ENCODE data around the gene PDE11A. TPM values are rescaled to one million over a fixed set of nuclear protein-coding genes. Genes with fewer than 3 reads are reported as not detected.

The PDE11A gene
- total and polyA plus RNA-seq, 2 of the 13 experiments (the other 11 are each of a cell fraction or from before 2014, with no cell fraction given): 1.2 to 1.7 TPM

DNA sequence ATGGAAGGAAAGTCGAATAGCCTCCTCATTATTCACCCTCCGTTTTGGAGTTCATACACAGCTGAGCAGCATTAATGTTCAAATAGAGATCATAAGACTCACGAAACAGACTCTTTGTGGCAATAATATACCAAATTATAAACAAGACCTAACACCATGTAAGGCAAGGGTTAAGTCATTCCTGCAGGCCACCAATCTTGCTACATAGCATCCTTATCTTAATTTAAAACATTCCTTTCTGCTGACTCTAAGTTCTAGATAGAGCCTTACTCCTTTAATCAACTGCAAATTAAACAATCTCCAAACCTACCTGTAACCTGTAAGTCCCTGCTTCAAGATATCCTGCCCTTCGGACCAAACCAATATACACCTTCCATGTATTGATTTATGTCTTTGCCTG, 178.0 kb downstream of the PDE11A start:
- intact Hi-C loops (cut with micrococcal nuclease; ENCODE audit: unreplicated experiment): no loop called here
- Histone ChIP-seq H3K27ac (ENCODE audit: extremely low read length, insufficient read depth, low read length) (no peak overlapping the region), H4K20me1 (ENCODE audit: insufficient read depth, low read length) (no peaks in the 10 kb centered on the region), H2AFZ (ENCODE audit: low read length) (no peak overlapping the region), H3K9ac (ENCODE audit: insufficient read depth, low read depth, low read length) (no peak overlapping the region), H3K4me2 (ENCODE audit: low read depth, low read length) (no peak overlapping the region), H3K4me1 (ENCODE audit: insufficient read depth, low read length) (no peaks in the 10 kb centered on the region), H3K4me3 (replicated peaks in 1 of 3; ENCODE audit: insufficient read depth in 1 of 3, low read depth in 2 of 3, low read length in 3 of 3) (no peak overlapping the region), H3K9me3 (ENCODE audit: low read length) (no peaks in the 10 kb centered on the region), H3K79me2 (ENCODE audit: insufficient read depth, low read length) (no peaks in the 10 kb centered on the region), H3K27me3 (ENCODE audit: control insufficient read depth in 1 of 2, insufficient read depth in 2 of 2, low read length in 2 of 2) (peaks cover 0 to 1% of the 10 kb centered on the region in 2 experiments; a peak in 1 of 5 replicates), H3K36me3 (replicated peaks in 1 of 2; ENCODE audit: control insufficient read depth in 1 of 2, insufficient read depth in 2 of 2, low read length in 2 of 2) (no peaks in the 10 kb centered on the region)
- DNase-seq (ENCODE audit: low spot score) (no peak), ATAC-seq (no peak), FAIRE-seq (no peak)
- WGBS (ENCODE audit: low lambda C conversion rate): 39% methylated on average over 4 of the region's 4 CpGs
- ChIA-PET CTCF (ENCODE audit: low intra/inter-chr PET ratio, low total read pairs) (no interaction called here), POLR2A (no interaction called here)
- TF ChIP-seq, protein P1, sequence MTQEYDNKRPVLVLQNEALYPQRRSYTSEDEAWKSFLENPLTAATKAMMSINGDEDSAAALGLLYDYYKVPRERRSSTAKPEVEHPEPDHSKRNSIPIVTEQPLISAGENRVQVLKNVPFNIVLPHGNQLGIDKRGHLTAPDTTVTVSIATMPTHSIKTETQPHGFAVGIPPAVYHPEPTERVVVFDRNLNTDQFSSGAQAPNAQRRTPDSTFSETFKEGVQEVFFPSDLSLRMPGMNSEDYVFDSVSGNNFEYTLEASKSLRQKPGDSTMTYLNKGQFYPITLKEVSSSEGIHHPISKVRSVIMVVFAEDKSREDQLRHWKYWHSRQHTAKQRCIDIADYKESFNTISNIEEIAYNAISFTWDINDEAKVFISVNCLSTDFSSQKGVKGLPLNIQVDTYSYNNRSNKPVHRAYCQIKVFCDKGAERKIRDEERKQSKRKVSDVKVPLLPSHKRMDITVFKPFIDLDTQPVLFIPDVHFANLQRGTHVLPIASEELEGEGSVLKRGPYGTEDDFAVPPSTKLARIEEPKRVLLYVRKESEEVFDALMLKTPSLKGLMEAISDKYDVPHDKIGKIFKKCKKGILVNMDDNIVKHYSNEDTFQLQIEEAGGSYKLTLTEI (CRISPR knock-in tag; conservative IDR thresholded peaks at IDR 0.05): no peak
- TF ChIP-seq, protein P2, sequence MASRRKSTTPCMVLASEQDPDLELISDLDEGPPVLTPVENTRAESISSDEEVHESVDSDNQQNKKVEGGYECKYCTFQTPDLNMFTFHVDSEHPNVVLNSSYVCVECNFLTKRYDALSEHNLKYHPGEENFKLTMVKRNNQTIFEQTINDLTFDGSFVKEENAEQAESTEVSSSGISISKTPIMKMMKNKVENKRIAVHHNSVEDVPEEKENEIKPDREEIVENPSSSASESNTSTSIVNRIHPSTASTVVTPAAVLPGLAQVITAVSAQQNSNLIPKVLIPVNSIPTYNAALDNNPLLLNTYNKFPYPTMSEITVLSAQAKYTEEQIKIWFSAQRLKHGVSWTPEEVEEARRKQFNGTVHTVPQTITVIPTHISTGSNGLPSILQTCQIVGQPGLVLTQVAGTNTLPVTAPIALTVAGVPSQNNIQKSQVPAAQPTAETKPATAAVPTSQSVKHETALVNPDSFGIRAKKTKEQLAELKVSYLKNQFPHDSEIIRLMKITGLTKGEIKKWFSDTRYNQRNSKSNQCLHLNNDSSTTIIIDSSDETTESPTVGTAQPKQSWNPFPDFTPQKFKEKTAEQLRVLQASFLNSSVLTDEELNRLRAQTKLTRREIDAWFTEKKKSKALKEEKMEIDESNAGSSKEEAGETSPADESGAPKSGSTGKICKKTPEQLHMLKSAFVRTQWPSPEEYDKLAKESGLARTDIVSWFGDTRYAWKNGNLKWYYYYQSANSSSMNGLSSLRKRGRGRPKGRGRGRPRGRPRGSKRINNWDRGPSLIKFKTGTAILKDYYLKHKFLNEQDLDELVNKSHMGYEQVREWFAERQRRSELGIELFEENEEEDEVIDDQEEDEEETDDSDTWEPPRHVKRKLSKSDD (CRISPR knock-in tag; IDR thresholded peaks at IDR 0.05; ENCODE audit: low read depth): no peak
- TF ChIP-seq TBP (CRISPR knock-in tag; IDR thresholded peaks at IDR 0.05): no peak
- TF ChIP-seq U2AF2 (IDR thresholded peaks at IDR 0.05; ENCODE audit: low read depth, low read length): no peak
- no TSS peak for BruUV-seq (replicated peaks)
- in situ Hi-C loops (cut with HindIII; ENCODE audit: extremely low pct_ligation_motif_present, low pct_unique_long_range_greater_than_20kb): no loop called here
